PC-9 (cell line): Measurements from ENCODE around the gene TENM4. TPM values are rescaled to one million over a fixed set of nuclear protein-coding genes. Genes with fewer than 3 reads are reported as not detected.

ENCODE experiments used
- BruUV-seq: library from RNA; stranded (reverse); fragments of 400-500 nt; replicated peaks from 2 replicates; lab custom pipeline; 2021; lab: Mats Ljungman, UMichigan
- CTCF ChIA-PET: fragments of 300-600 bp; sonication (Branson Sonifier 250); formaldehyde crosslinking; loops from one replicate; lab custom pipeline; 2022; ENCODE audit warnings: antibody characterized with exemption; lab: Charles Lee
- POLR2A ChIA-PET: fragments of 300-600 bp; sonication (Branson Sonifier 250); formaldehyde crosslinking; loops from one replicate; lab custom pipeline; 2022; ENCODE audit warnings: antibody characterized with exemption; ENCODE audit not compliant: unreplicated experiment; lab: Charles Lee
- DNase-seq, 2 experiments: peaks; one replicate each; pipeline versions ENCODE4 v3.0.0 to v3.0.0-alpha.2; 2015 to 2022; ENCODE audit warnings: mixed read lengths in 1 of 2
- H2AFZ ChIP-seq: fragments of 200-600 bp; sonication (generic); 2 replicates; pipeline ENCODE4 v1.8.1; 2017; ENCODE audit warnings: antibody characterized with exemption
- H3F3A ChIP-seq: fragments of 200-600 bp; sonication (generic); 2 replicates; pipeline ENCODE4 v1.8.1; 2017; ENCODE audit warnings: antibody characterized with exemption, mild to moderate bottlenecking, low read depth; ENCODE audit not compliant: insufficient read depth
- H3K27ac ChIP-seq: fragments of 200-600 bp; sonication (generic); 2 replicates; pipeline ENCODE4 v1.6.1; 2016; ENCODE audit warnings: mixed run types
- H3K27me3 ChIP-seq: fragments of 200-600 bp; sonication (generic); 2 replicates; pipeline ENCODE4 v1.6.1; 2016; ENCODE audit warnings: low read depth, mixed run types; ENCODE audit not compliant: insufficient read depth
- H3K36me3 ChIP-seq: fragments of 200-600 bp; sonication (generic); 2 replicates; pipeline ENCODE4 v1.6.1; 2016; ENCODE audit warnings: low read depth, mixed run types
- H3K4me1 ChIP-seq: fragments of 200-600 bp; sonication (generic); replicated peaks from 2 replicates; pipeline ENCODE4 v1.6.1; 2016; ENCODE audit warnings: mixed run types; ENCODE audit not compliant: insufficient read depth
- H3K4me2 ChIP-seq: fragments of 200-600 bp; sonication (generic); 2 replicates; pipeline ENCODE4 v1.6.1; 2017; ENCODE audit warnings: mixed run types
- H3K4me3 ChIP-seq: fragments of 200-600 bp; sonication (generic); 2 replicates; pipeline ENCODE4 v1.6.1; 2016; ENCODE audit warnings: mixed run types
- H3K79me2 ChIP-seq: fragments of 200-600 bp; sonication (generic); 2 replicates; pipeline ENCODE4 v1.6.1; 2017; ENCODE audit warnings: low read depth, mixed run types
- H3K9me2 ChIP-seq: fragments of 200-600 bp; sonication (generic); 2 replicates; pipeline ENCODE4 v1.8.1; 2017; ENCODE audit warnings: mild to moderate bottlenecking; ENCODE audit not compliant: insufficient read depth
- H3K9me3 ChIP-seq: fragments of 200-600 bp; sonication (generic); 2 replicates; pipeline ENCODE4 v1.8.1; 2016; ENCODE audit warnings: low read depth; ENCODE audit not compliant: insufficient read depth
- H4K20me1 ChIP-seq: fragments of 200-600 bp; sonication (generic); 2 replicates; pipeline ENCODE4 v1.8.1; 2017; ENCODE audit not compliant: insufficient read depth
- CTCF ChIP-seq: fragments of 200-600 bp; sonication (generic); conservative IDR thresholded peaks from 2 replicates; pipeline ENCODE4 v1.6.1; 2017; ENCODE audit warnings: mixed run types, antibody characterized with exemption, mild to moderate bottlenecking, moderate library complexity
- EZH2 ChIP-seq: fragments of 200-600 bp; sonication (generic); IDR thresholded peaks from 2 replicates; pipeline ENCODE4 v1.8.0; 2017; ENCODE audit warnings: antibody characterized with exemption, low read depth
- intact Hi-C: fragments of 100-400 bp; cut with micrococcal nuclease; formaldehyde crosslinking; loops from one replicate; pipeline ENCODE4 v1.10.0; 2022; ENCODE audit not compliant: unreplicated experiment
- total RNA-seq: library from RNA; stranded (reverse); gene quantifications from 2 replicates; pipeline ENCODE4 v1.2.3, GENCODE V29; 2021

TENM4 gene
- total RNA-seq, 1 experiment from 2014 or later = not detected

- Histone ChIP-seq H3K4me2 (no peak overlapping the region), H3K36me3 (no peaks in the 10 kb centered on the region), H3K4me3 (no peak overlapping the region), H3K79me2 (no peaks in the 10 kb centered on the region), H3K9me2 (no peaks in the 10 kb centered on the region), H2AFZ (no peak overlapping the region), H3K27me3 (peaks cover 80% of the 10 kb centered on the region), H3K4me1 (no peaks in the 10 kb centered on the region), H3K27ac (no peak overlapping the region), H3F3A (no peaks in the 10 kb centered on the region), H3K9me3 (no peaks in the 10 kb centered on the region), H4K20me1 (no peaks in the 10 kb centered on the region)
- no TSS peak for BruUV-seq
- POLR2A ChIA-PET = no interaction called here
- no peak for DNase-seq
- CTCF ChIA-PET = no interaction called here
- TF ChIP-seq EZH2 (no peak), CTCF (no peak)
- intact Hi-C loops = no loop called here
Measured at GRCh38 chr11:79344753-79345294, 96.0 kb downstream of the TENM4 start.

GRCh38 chr11:79342686-79343085, 98.1 kb downstream of the TENM4 start:
- no TSS peak for BruUV-seq
- CTCF ChIA-PET = no interaction called here
- H3K79me2 ChIP-seq = no peaks in the 10 kb centered on the region
- no peak overlapping the region for H3K4me2 ChIP-seq
- H4K20me1 ChIP-seq = no peaks in the 10 kb centered on the region
- no peaks in the 10 kb centered on the region for H3F3A ChIP-seq
- no peaks in the 10 kb centered on the region for H3K9me2 ChIP-seq
- POLR2A ChIA-PET = no interaction called here
- no peaks in the 10 kb centered on the region for H3K9me3 ChIP-seq
- no peaks in the 10 kb centered on the region for H3K4me1 ChIP-seq
- intact Hi-C loops = no loop called here
- no peak overlapping the region for H2AFZ ChIP-seq
- H3K27ac ChIP-seq = no peak overlapping the region
- H3K27me3 ChIP-seq = peaks cover 60% of the 10 kb centered on the region
- no peaks in the 10 kb centered on the region for H3K36me3 ChIP-seq
- no peak for DNase-seq
- TF ChIP-seq CTCF (no peak), EZH2 (no peak)
- no peak overlapping the region for H3K4me3 ChIP-seq

- Histone ChIP-seq H3K27me3 (peaks cover 58% of the 10 kb centered on the region), H3K4me2 (no peak overlapping the region), H2AFZ (no peak overlapping the region), H3K79me2 (no peaks in the 10 kb centered on the region), H3K36me3 (no peaks in the 10 kb centered on the region), H3K9me2 (no peaks in the 10 kb centered on the region), H3K9me3 (no peaks in the 10 kb centered on the region), H3K4me3 (no peak overlapping the region), H3K4me1 (no peaks in the 10 kb centered on the region), H4K20me1 (no peaks in the 10 kb centered on the region), H3F3A (no peaks in the 10 kb centered on the region), H3K27ac (no peak overlapping the region)
- ChIA-PET CTCF (no interaction called here), POLR2A (no interaction called here)
- no TSS peak for BruUV-seq
- no peak for TF ChIP-seq EZH2
- TF ChIP-seq CTCF = no peak
- no peak for DNase-seq
- intact Hi-C loops = no loop called here
Measured at GRCh38 chr11:79342236-79342635, 98.6 kb downstream of the TENM4 start.
